Ureter (tissue), 1 donor: ENCODE data around the gene NRXN2. TPM values are rescaled to one million over a fixed set of nuclear protein-coding genes. Genes with fewer than 3 reads are reported as not detected.
"Not testable (repeated sequence)": the region's sequence is repeated elsewhere in the genome, so short reads cannot be mapped to it uniquely, and the experiment has no call there.

Experiments
- DNase-seq: peaks from one replicate; pipeline ENCODE4 v3.0.0-alpha.2; 2020; ENCODE audit warnings: low spot score
- total RNA-seq: library from RNA; stranded (reverse); gene quantifications from one replicate; pipeline ENCODE4 v1.2.4, GENCODE V29; 2023
- donor health status: DM: yes; HTN: yes; CAD: no.

The NRXN2 gene
- total RNA-seq, 1 donor from 2014 or later, result 11.6 TPM

- DNase-seq, result no peak
Measured at GRCh38 chr11:64675450-64676260, 47.3 kb downstream of the NRXN2 start.

GRCh38 chr11:64674774-64675173 is 48.2 kb downstream of the NRXN2 start:
- DNase-seq, result no peak

- DNase-seq, result no peak
Measured at GRCh38 chr11:64673279-64673678, 49.7 kb downstream of the NRXN2 start.

GRCh38 chr11:64672875-64673274 is 50.1 kb downstream of the NRXN2 start:
- DNase-seq, result no peak

- no peak for DNase-seq
Measured at GRCh38 chr11:64670975-64671374, 52.0 kb downstream of the NRXN2 start.

- DNase-seq, result no peak
Measured at GRCh38 chr11:64667154-64667745, 55.7 kb downstream of the NRXN2 start.

- no peak for DNase-seq
Measured at GRCh38 chr11:64665411-64665821, 57.6 kb downstream of the NRXN2 start.

GRCh38 chr11:64664236-64664870 is 58.6 kb downstream of the NRXN2 start:
- DNase-seq, result not testable (repeated sequence)

GRCh38 chr11:64663656-64664055 is 59.3 kb downstream of the NRXN2 start:
- DNase-seq, result no peak

GRCh38 chr11:64661614-64662013 is 61.4 kb downstream of the NRXN2 start:
- DNase-seq, result no peak

GRCh38 chr11:64661146-64661545 is 61.9 kb downstream of the NRXN2 start:
- DNase-seq, result no peak

- no peak for DNase-seq
Measured at GRCh38 chr11:64660706-64661105, 62.3 kb downstream of the NRXN2 start.

- DNase-seq, result no peak
Measured at GRCh38 chr11:64660205-64660604, 62.8 kb downstream of the NRXN2 start.

- DNase-seq, result no peak
Measured at GRCh38 chr11:64659417-64660144, 63.4 kb downstream of the NRXN2 start.

GRCh38 chr11:64658265-64658664 is 64.7 kb downstream of the NRXN2 start:
- DNase-seq, result no peak

- no peak for DNase-seq
Measured at GRCh38 chr11:64656862-64657261, 66.1 kb downstream of the NRXN2 start.

- no peak for DNase-seq
Measured at GRCh38 chr11:64655941-64656601, 66.9 kb downstream of the NRXN2 start.

GRCh38 chr11:64654958-64655541 is 67.9 kb downstream of the NRXN2 start:
- no peak for DNase-seq

- no peak for DNase-seq
Measured at GRCh38 chr11:64654439-64654838, 68.6 kb downstream of the NRXN2 start.

- DNase-seq, result no peak
Measured at GRCh38 chr11:64653388-64653973, 69.5 kb downstream of the NRXN2 start.
